ENCODE measurements around the gene EMILIN2.

The EMILIN2 gene

DNA sequence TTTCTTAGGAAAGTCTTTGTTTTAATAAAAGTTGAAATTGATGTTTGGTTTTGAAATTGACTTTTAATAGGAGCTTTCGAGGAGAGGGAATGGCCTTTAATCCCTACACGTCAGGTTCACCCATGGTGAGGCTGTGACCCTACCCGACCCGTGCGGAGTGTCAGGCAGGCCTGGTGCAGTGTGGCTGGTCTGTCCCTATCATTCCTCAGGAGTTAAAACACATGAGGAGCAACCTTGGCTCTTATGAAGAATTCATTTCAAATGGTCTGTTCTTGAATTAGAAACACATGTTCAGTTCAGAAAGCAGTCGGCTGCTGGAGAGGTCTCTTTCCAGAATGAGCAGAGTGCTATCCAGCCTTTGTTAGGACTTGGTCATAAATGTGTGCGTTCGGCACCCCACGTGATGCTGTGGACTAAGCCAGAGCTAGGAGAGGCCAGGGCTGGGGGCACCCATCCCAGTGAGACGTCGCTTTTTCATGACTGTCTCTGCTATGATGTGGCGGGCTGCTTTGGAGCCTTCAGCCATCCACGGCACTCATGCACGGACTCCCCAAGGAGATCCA lies 54.7 kb downstream of the EMILIN2 start:
- ChIA-PET POLR2A (no interaction called here), CTCF (no interaction called here)
- no peak for DNase-seq (ENCODE audit: extremely low spot score)
- no peak for TF ChIP-seq CTBP1 (IDR thresholded peaks at IDR 0.05; ENCODE audit: borderline replicate concordance)
- no peak for TF ChIP-seq FOXA1 (IDR thresholded peaks at IDR 0.05)
- no peak for TF ChIP-seq SUZ12 (IDR thresholded peaks at IDR 0.05)
- TF ChIP-seq ZNF384 (IDR thresholded peaks at IDR 0.05): no peak
- TF ChIP-seq L3MBTL2 (conservative IDR thresholded peaks at IDR 0.05): no peak
- no peak for TF ChIP-seq NFRKB (IDR thresholded peaks at IDR 0.05)
- no peak for TF ChIP-seq SP1 (IDR thresholded peaks at IDR 0.05)
- no peak for TF ChIP-seq BHLHE40 (IDR thresholded peaks at IDR 0.05; ENCODE audit: borderline replicate concordance)
- no peak for TF ChIP-seq ELF4 (IDR thresholded peaks at IDR 0.05)
- TF ChIP-seq, protein P1, sequence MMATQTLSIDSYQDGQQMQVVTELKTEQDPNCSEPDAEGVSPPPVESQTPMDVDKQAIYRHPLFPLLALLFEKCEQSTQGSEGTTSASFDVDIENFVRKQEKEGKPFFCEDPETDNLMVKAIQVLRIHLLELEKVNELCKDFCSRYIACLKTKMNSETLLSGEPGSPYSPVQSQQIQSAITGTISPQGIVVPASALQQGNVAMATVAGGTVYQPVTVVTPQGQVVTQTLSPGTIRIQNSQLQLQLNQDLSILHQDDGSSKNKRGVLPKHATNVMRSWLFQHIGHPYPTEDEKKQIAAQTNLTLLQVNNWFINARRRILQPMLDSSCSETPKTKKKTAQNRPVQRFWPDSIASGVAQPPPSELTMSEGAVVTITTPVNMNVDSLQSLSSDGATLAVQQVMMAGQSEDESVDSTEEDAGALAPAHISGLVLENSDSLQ (IDR thresholded peaks at IDR 0.05): no peak
- no peak for TF ChIP-seq TARDBP (IDR thresholded peaks at IDR 0.05)
- no peak for TF ChIP-seq HDGF (IDR thresholded peaks at IDR 0.05; ENCODE audit: borderline replicate concordance)
- no peak for TF ChIP-seq FOXK2 (IDR thresholded peaks at IDR 0.05)
- TF ChIP-seq LEF1 (IDR thresholded peaks at IDR 0.05; ENCODE audit: borderline replicate concordance): no peak
- no peak for TF ChIP-seq FOXM1 (IDR thresholded peaks at IDR 0.05; ENCODE audit: borderline replicate concordance)

GRCh38 chr18:2902327-2902726 lies 55.5 kb downstream of the EMILIN2 start:
- TF ChIP-seq FOXM1 (IDR thresholded peaks at IDR 0.05; ENCODE audit: borderline replicate concordance) (no peak), TARDBP (IDR thresholded peaks at IDR 0.05) (no peak), FOXK2 (IDR thresholded peaks at IDR 0.05) (no peak), ELF4 (IDR thresholded peaks at IDR 0.05) (no peak), SP1 (IDR thresholded peaks at IDR 0.05) (no peak), ARNT (IDR thresholded peaks at IDR 0.05) (no peak), ZNF384 (IDR thresholded peaks at IDR 0.05) (no peak), CTBP1 (IDR thresholded peaks at IDR 0.05; ENCODE audit: borderline replicate concordance) (no peak), HDGF (IDR thresholded peaks at IDR 0.05; ENCODE audit: borderline replicate concordance) (no peak), NFRKB (IDR thresholded peaks at IDR 0.05) (no peak), SUZ12 (IDR thresholded peaks at IDR 0.05) (no peak), FOXA1 (IDR thresholded peaks at IDR 0.05) (no peak), L3MBTL2 (conservative IDR thresholded peaks at IDR 0.05) (no peak), LEF1 (IDR thresholded peaks at IDR 0.05; ENCODE audit: borderline replicate concordance) (no peak), BHLHE40 (IDR thresholded peaks at IDR 0.05; ENCODE audit: borderline replicate concordance) (no peak)
- TF ChIP-seq, protein P1 (IDR thresholded peaks at IDR 0.05): no peak
- no peak for DNase-seq (ENCODE audit: extremely low spot score)
- CTCF ChIA-PET: no interaction called here
- POLR2A ChIA-PET: no interaction called here

GRCh38 chr18:2903006-2903405 lies 56.2 kb downstream of the EMILIN2 start:
- POLR2A ChIA-PET: no interaction called here
- DNase-seq (ENCODE audit: extremely low spot score): no peak
- CTCF ChIA-PET: no interaction called here
- no peak for TF ChIP-seq FOXM1 (IDR thresholded peaks at IDR 0.05; ENCODE audit: borderline replicate concordance)
- TF ChIP-seq HDGF (IDR thresholded peaks at IDR 0.05; ENCODE audit: borderline replicate concordance): no peak
- TF ChIP-seq NFRKB (IDR thresholded peaks at IDR 0.05): no peak
- TF ChIP-seq FOXK2 (IDR thresholded peaks at IDR 0.05): no peak
- no peak for TF ChIP-seq ELF4 (IDR thresholded peaks at IDR 0.05)
- TF ChIP-seq, protein P1 (IDR thresholded peaks at IDR 0.05): no peak
- no peak for TF ChIP-seq SUZ12 (IDR thresholded peaks at IDR 0.05)
- TF ChIP-seq CTBP1 (IDR thresholded peaks at IDR 0.05; ENCODE audit: borderline replicate concordance): no peak
- no peak for TF ChIP-seq FOXA1 (IDR thresholded peaks at IDR 0.05)
- no peak for TF ChIP-seq ZNF384 (IDR thresholded peaks at IDR 0.05)

- ChIA-PET POLR2A (no interaction called here), CTCF (no interaction called here)
- no peak for DNase-seq (ENCODE audit: extremely low spot score)
- TF ChIP-seq FOXA1 (IDR thresholded peaks at IDR 0.05) (no peak), NFRKB (IDR thresholded peaks at IDR 0.05) (no peak), TARDBP (IDR thresholded peaks at IDR 0.05) (no peak), FOXK2 (IDR thresholded peaks at IDR 0.05) (no peak), ARNT (IDR thresholded peaks at IDR 0.05) (no peak), SUZ12 (IDR thresholded peaks at IDR 0.05) (no peak)
These were observed 59.3 kb downstream of the EMILIN2 start for GRCh38 chr18:2905854-2906703.

DNA sequence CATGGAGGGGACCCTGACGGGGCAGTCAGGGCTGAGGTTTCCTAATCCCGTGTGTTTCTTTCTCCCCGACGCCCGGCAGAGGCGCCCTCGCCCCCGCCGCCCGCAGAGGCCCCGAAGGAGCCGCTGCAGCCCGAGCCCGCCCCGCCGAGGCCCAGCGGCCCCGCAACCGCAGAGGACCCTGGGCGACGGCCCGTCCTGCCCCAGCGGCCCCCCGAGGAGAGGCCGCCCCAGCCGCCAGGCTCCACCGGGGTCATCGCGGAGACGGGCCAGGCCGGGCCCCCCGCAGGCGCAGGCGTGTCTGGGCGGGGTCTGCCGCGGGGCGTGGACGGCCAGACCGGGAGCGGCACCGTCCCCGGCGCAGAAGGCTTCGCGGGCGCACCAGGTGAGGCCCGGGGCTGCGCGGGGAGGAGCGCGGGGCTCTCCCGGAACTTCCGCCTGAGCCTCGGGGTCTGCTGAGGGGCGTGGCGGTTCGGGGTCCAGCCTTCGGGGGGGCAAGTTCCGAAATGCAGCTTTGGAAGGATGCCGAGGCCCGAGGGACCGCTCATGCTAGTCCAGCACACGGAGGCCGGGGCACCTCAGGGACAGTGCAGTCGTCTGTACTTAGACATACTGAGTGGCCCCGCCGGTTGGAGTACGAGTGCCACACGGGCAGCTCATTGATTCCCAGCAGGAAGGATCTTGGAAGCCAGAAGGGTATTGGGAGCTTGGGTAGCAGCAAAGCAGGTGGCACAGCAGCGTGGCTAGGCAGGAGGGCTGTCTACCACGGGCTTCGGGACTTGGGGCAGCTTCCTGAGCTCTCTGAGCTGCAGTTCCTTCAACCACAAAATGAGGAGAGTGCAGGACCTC lies 60.1 kb downstream of the EMILIN2 start:
- ChIA-PET CTCF (no interaction called here), POLR2A (no interaction called here)
- DNase-seq (ENCODE audit: extremely low spot score): no peak
- no peak for TF ChIP-seq FOXA1 (IDR thresholded peaks at IDR 0.05)
